Measurements from ENCODE around the gene KSR1. TPM values are rescaled to one million over a fixed set of nuclear protein-coding genes. Genes with fewer than 3 reads are reported as not detected.
A peak's percentile ranks its signal among the peaks of the same experiment; 100 is the strongest.

The KSR1 gene
- total RNA-seq, 1 donor from 2014 or later, result 60.6 TPM

DNA sequence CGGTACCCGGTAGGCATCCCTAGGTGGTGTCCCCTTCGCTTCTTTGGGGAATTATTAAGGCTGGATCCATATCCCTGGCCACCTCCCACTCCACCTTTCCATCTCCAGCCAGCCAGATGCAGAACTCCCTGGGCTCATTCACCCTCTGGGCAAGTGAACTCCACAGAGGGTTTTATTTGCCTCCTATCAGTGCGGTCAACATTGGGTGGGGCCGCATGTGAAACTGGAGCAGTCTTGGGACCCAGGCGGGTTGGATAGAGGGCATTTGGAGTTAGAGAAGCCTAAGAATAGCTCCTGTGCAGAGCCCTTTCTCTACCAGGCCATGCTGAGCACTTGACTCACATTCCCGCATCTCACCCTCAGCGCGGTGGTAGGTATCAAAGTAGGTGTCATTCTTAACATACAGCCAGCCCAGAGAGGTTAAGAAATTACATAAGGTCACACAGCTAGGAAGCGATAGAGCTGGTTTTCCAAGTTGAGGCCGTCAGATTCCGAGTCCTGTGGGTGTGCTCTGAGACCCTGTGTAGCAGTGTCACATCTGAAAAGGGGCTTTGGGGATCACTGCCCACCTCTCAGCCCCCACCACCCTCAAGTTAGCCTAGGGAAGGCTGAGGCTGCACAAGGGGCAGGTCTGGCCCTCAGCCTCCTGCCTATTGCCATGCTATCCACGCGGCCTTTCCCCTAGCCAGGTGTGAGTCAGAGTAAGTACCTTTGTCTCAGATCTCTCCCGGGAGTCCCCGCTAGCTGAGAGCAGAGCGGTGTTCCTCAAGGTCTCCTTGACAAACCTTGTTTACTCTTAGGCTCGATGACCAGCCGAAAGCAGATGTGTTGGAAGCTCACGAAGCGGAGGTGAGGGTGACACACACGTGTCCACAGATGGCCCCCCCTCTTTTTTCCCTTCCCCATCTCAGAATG is 147.9 kb downstream of the KSR1 start:
- TF ChIP-seq CTCF (IDR thresholded peaks at IDR 0.05), result no peak
- peaks cover 10% of the 10 kb centered on the region for H3K4me1 Mint-ChIP-seq (ENCODE audit: low read depth)
- DNase-seq (ENCODE audit: low spot score), result no peak

DNA sequence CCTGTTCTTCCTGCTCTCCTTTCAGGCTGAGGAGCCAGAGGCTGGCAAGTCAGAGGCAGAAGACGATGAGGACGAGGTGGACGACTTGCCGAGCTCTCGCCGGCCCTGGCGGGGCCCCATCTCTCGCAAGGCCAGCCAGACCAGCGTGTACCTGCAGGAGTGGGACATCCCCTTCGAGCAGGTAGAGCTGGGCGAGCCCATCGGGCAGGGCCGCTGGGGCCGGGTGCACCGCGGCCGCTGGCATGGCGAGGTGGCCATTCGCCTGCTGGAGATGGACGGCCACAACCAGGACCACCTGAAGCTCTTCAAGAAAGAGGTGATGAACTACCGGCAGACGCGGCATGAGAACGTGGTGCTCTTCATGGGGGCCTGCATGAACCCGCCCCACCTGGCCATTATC is 149.2 kb downstream of the KSR1 start:
- Mint-ChIP-seq H3K27ac (ENCODE audit: unreplicated experiment) (no peak overlapping the region), H3K9me3 (ENCODE audit: low read depth) (no peaks in the 10 kb centered on the region), H3K27me3 (ENCODE audit: low read depth) (no peaks in the 10 kb centered on the region), H3K4me1 (ENCODE audit: low read depth) (peaks cover 7% of the 10 kb centered on the region), H3K4me3 (ENCODE audit: unreplicated experiment) (no peak overlapping the region), H3K36me3 (ENCODE audit: low read depth) (peaks cover 31% of the 10 kb centered on the region)
- TF ChIP-seq CTCF (IDR thresholded peaks at IDR 0.05), result no peak
- DNase-seq (ENCODE audit: low spot score), result no peak

More for the DNA sequence above, 147.9 kb downstream of the KSR1 start:
- H3K4me3 Mint-ChIP-seq (ENCODE audit: unreplicated experiment), result no peak overlapping the region
- no peaks in the 10 kb centered on the region for H3K9me3 Mint-ChIP-seq (ENCODE audit: low read depth)
- H3K27ac Mint-ChIP-seq (ENCODE audit: unreplicated experiment), result no peak overlapping the region
- H3K36me3 Mint-ChIP-seq (ENCODE audit: low read depth), result peaks cover 26% of the 10 kb centered on the region
- H3K27me3 Mint-ChIP-seq (ENCODE audit: low read depth), result no peaks in the 10 kb centered on the region

GRCh38 chr17:27607521-27608091 is 151.4 kb downstream of the KSR1 start:
- Mint-ChIP-seq H3K9me3 (ENCODE audit: low read depth) (no peaks in the 10 kb centered on the region), H3K4me1 (ENCODE audit: low read depth) (peaks cover 3% of the 10 kb centered on the region), H3K36me3 (ENCODE audit: low read depth) (peaks cover 32% of the 10 kb centered on the region), H3K4me3 (ENCODE audit: unreplicated experiment) (no peak overlapping the region), H3K27me3 (ENCODE audit: low read depth) (no peaks in the 10 kb centered on the region), H3K27ac (ENCODE audit: unreplicated experiment) (no peak overlapping the region)
- DNase-seq (ENCODE audit: low spot score), result no peak
- TF ChIP-seq CTCF (IDR thresholded peaks at IDR 0.05), result no peak

DNA sequence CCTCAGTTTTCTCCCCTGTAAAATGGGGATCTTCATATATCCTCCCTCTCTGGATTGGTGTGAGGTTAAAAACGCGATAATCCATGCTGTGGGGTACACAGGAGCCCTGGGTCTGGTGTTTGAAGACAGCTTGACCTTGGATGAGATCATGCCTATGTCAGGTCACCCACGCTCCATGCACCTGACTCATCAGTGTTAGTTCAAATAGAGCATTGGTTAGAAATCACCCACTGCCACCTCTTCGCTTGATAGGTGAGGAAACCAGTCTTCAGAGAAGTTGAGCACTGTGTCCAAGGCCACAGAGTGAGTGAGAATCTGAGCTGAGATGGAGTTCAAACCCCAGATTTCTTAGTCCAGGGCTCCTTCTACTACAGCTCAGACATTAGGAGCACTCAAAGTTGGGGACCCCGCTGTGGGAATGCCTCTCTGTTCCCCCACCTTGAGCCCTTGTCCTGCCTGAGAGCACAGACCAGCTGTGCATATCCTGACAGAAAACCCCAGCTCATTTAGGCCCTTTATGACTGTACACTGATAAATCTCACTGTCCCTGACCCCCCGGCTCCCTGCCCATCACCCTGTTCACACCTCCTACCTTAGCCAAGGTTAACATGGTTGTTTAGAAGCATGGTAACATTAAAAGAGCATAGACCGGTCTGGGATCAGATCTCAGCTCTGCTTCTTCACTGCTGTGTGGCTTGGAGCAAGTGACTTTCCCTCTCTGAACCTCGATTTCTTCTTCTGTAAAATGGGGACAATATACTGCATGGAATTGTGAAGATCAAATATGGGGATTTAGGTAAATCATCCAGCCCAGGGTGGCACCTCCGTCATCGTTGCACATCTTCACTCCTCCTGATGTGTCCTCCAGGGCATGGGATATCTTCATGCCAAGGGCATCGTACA is 152.3 kb downstream of the KSR1 start:
- peaks cover 32% of the 10 kb centered on the region for H3K36me3 Mint-ChIP-seq (ENCODE audit: low read depth)
- H3K9me3 Mint-ChIP-seq (ENCODE audit: low read depth), result no peaks in the 10 kb centered on the region
- H3K27me3 Mint-ChIP-seq (ENCODE audit: low read depth), result no peaks in the 10 kb centered on the region
- H3K4me1 Mint-ChIP-seq (ENCODE audit: low read depth), result no peaks in the 10 kb centered on the region
- H3K4me3 Mint-ChIP-seq (ENCODE audit: unreplicated experiment), result no peak overlapping the region
- no peak for TF ChIP-seq CTCF (IDR thresholded peaks at IDR 0.05)
- peak; percentile 58 for DNase-seq (ENCODE audit: low spot score)
- H3K27ac Mint-ChIP-seq (ENCODE audit: unreplicated experiment), result no peak overlapping the region
